CD4-positive, alpha-beta memory T cell (primary cell): ENCODE results near the gene BPIFB2. TPM values are rescaled to one million over a fixed set of nuclear protein-coding genes. Genes with fewer than 3 reads are reported as not detected.
A peak's percentile ranks its signal among the peaks of the same experiment; 100 is the strongest.

Experiments used
- CTCF ChIA-PET: fragments of 350-600 bp; sonication (Branson Sonifier 250); formaldehyde crosslinking; loops from one replicate; lab custom pipeline; 2021; ENCODE audit warnings: inconsistent platforms; ENCODE audit not compliant: partially characterized antibody; lab: Charles Lee
- POLR2A ChIA-PET: fragments of 350-600 bp; sonication (Branson Sonifier 250); formaldehyde crosslinking; loops from one replicate; lab custom pipeline; 2021; ENCODE audit not compliant: partially characterized antibody; lab: Charles Lee
- DNase-seq, 5 donors: peaks; one replicate each; pipeline versions ENCODE4 v3.0.0 to v3.0.0-alpha.2; 2020 to 2022; ENCODE audit warnings: mixed read lengths in 1 of 5
- H3K27ac ChIP-seq: one replicate; pipeline ENCODE4 v1.7.0; 2013; ENCODE audit warnings: low read depth, low read length
- H3K27me3 ChIP-seq: 2 replicates; pipeline ENCODE4 v1.7.0; 2013; ENCODE audit warnings: mild to moderate bottlenecking, low read length, moderate library complexity; ENCODE audit not compliant: insufficient read depth
- H3K36me3 ChIP-seq: 2 replicates; pipeline ENCODE4 v1.7.0; 2013; ENCODE audit warnings: mild to moderate bottlenecking, low read length, moderate library complexity; ENCODE audit not compliant: insufficient read depth
- H3K4me1 ChIP-seq: 2 replicates; pipeline ENCODE4 v1.7.0; 2013; ENCODE audit warnings: mild to moderate bottlenecking, low read length, moderate library complexity; ENCODE audit not compliant: insufficient read depth
- H3K4me3 ChIP-seq, 2 donors: one replicate each; pipeline ENCODE4 v1.7.0; 2013; ENCODE audit warnings: low read length in 2 of 2, mild to moderate bottlenecking in 1 of 2
- H3K9me3 ChIP-seq, 2 donors: one replicate each; pipeline ENCODE4 v1.7.0; 2013; ENCODE audit warnings: low read length in 2 of 2, control low read depth in 1 of 2; ENCODE audit not compliant: control insufficient read depth in 1 of 2
- H3K27ac Mint-ChIP-seq, 7 donors: one replicate each; pipeline ENCODE4 v1.8.0; 2020 to 2021; ENCODE audit warnings: mixed read lengths in 7 of 7, mild to moderate bottlenecking in 6 of 7, inconsistent platforms in 3 of 7, moderate library complexity in 3 of 7
- H3K27me3 Mint-ChIP-seq, 2 donors: one replicate each; pipeline ENCODE4 v1.8.0; 2020 to 2021; ENCODE audit warnings: mixed read lengths in 2 of 2
- H3K36me3 Mint-ChIP-seq, 2 donors: one replicate each; pipeline ENCODE4 v1.8.0; 2020 to 2021; ENCODE audit warnings: mixed read lengths in 2 of 2, inconsistent platforms in 1 of 2, mild to moderate bottlenecking in 1 of 2
- H3K4me1 Mint-ChIP-seq, 4 donors: one replicate each; pipeline ENCODE4 v1.8.0; 2020 to 2021; ENCODE audit warnings: mixed read lengths in 4 of 4, mild to moderate bottlenecking in 1 of 4
- H3K4me3 Mint-ChIP-seq, 8 donors: one replicate each; pipeline ENCODE4 v1.8.0; 2020 to 2021; ENCODE audit warnings: mixed read lengths in 8 of 8, mild to moderate bottlenecking in 7 of 8, moderate library complexity in 6 of 8, inconsistent platforms in 3 of 8
- H3K9me3 Mint-ChIP-seq, 8 donors: one replicate each; pipeline ENCODE4 v1.8.0; 2020 to 2021; ENCODE audit warnings: mixed read lengths in 8 of 8, mild to moderate bottlenecking in 5 of 8, inconsistent platforms in 3 of 8, moderate library complexity in 1 of 8
- intact Hi-C: fragments of 100-400 bp; cut with micrococcal nuclease; formaldehyde crosslinking; loops from one replicate; pipeline ENCODE4 v1.15.1; 2023
- polyA plus RNA-seq, 2 donors: library from polyadenylated mRNA; unstranded; fragments of 300-500 nt; fragmentation: Illumina TruSeq; gene quantifications; one replicate each; pipeline ENCODE4 v1.2.3, GENCODE V29; 2021
- total RNA-seq, 2 experiments: library from RNA; stranded (reverse); gene quantifications; one replicate each; pipeline ENCODE4 v1.2.3, GENCODE V29; 2021

Gene BPIFB2
- total RNA-seq (not detected), polyA plus RNA-seq (not detected)

- no peak for DNase-seq
- ChIA-PET POLR2A (no interaction called here), CTCF (interaction anchor here (0.9 kb wide), 1 partner anchor 62 kb away, joined by 3 read pairs; no protein-coding TSS in a partner anchor)
- Histone ChIP-seq H3K27me3 (no peaks in the 10 kb centered on the region), H3K36me3 (no peaks in the 10 kb centered on the region), H3K9me3 (peaks cover 0 to 8% of the 10 kb centered on the region in 2 donors), H3K4me1 (peaks cover 11% of the 10 kb centered on the region), H3K27ac (no peak within 1 kb of the TSS), H3K4me3 (no peak within 1 kb of the TSS)
- Mint-ChIP-seq H3K27ac (peak within 1 kb of the TSS in 1 of 7 donors; percentile 20), H3K27me3 (no peaks in the 10 kb centered on the region), H3K4me1 (peaks cover 2 to 22% (median 5%) of the 10 kb centered on the region in 4 donors), H3K9me3 (peaks cover 0 to 8% (median 3%) of the 10 kb centered on the region in 8 donors), H3K36me3 (peaks cover 0 to 4% of the 10 kb centered on the region in 2 donors), H3K4me3 (no peak within 1 kb of the TSS)
- intact Hi-C loops, result loop anchor here (5.0 kb wide), 2 partner anchors 35 to 60 kb away; no protein-coding TSS in a partner anchor
Observed at GRCh38 chr20:33007376-33008335, at the start of gene BPIFB2. Gene BPIFB2, plus strand, starts transcription at chr20:33007704. Its CDS starts 871 bp downstream, at chr20:33008575.

- Histone ChIP-seq H3K36me3 (no peaks in the 10 kb centered on the region), H3K4me3 (no peak overlapping the region), H3K4me1 (peaks cover 1% of the 10 kb centered on the region), H3K27ac (no peak overlapping the region), H3K27me3 (no peaks in the 10 kb centered on the region), H3K9me3 (peaks cover 0 to 5% of the 10 kb centered on the region in 2 donors)
- intact Hi-C loops, result no loop called here
- no peak for DNase-seq
- CTCF ChIA-PET, result interaction anchor here (0.5 to 1.0 kb wide), 2 partner anchors 13 to 66 kb away, joined by 3 read pairs; no protein-coding TSS in a partner anchor
- Mint-ChIP-seq H3K4me3 (no peak overlapping the region), H3K36me3 (peaks cover 5 to 12% of the 10 kb centered on the region in 2 donors), H3K4me1 (peaks cover 5 to 25% (median 8%) of the 10 kb centered on the region in 4 donors), H3K27ac (no peak overlapping the region), H3K9me3 (peaks cover 0 to 43% (median 29%) of the 10 kb centered on the region in 8 donors), H3K27me3 (no peaks in the 10 kb centered on the region)
- POLR2A ChIA-PET, result interaction anchor here (0.7 kb wide), 1 partner anchor 9 kb away, joined by 3 read pairs; no protein-coding TSS in a partner anchor
Observed at GRCh38 chr20:32958574-32958973, 48.9 kb upstream of the BPIFB2 start.

GRCh38 chr20:32959351-32960221 lies 47.9 kb upstream of the BPIFB2 start:
- Histone ChIP-seq H3K9me3 (peaks cover 0 to 5% of the 10 kb centered on the region in 2 donors), H3K4me1 (peaks cover 6% of the 10 kb centered on the region), H3K36me3 (no peaks in the 10 kb centered on the region), H3K27ac (no peak overlapping the region), H3K4me3 (no peak overlapping the region), H3K27me3 (no peaks in the 10 kb centered on the region)
- Mint-ChIP-seq H3K27me3 (no peaks in the 10 kb centered on the region), H3K9me3 (peaks cover 0 to 39% (median 25%) of the 10 kb centered on the region in 8 donors), H3K36me3 (peaks cover 5 to 12% of the 10 kb centered on the region in 2 donors), H3K4me3 (no peak overlapping the region), H3K4me1 (peaks cover 9 to 32% (median 12%) of the 10 kb centered on the region in 4 donors), H3K27ac (peak overlapping the region in 1 of 7 donors; percentile 7)
- ChIA-PET CTCF (interaction anchor here (0.9 kb wide), 1 partner anchor 24 kb away, joined by 3 read pairs; no protein-coding TSS in a partner anchor), POLR2A (no interaction called here)
- intact Hi-C loops, result no loop called here
- DNase-seq, result no peak

- CTCF ChIA-PET, result interaction anchor here (0.9 kb wide), 1 partner anchor 23 kb away, joined by 3 read pairs; no protein-coding TSS in a partner anchor
Observed at GRCh38 chr20:32960222-32960518, 47.3 kb upstream of the BPIFB2 start.

GRCh38 chr20:32960849-32961731 lies 46.4 kb upstream of the BPIFB2 start:
- H3K4me1 Mint-ChIP-seq, result peaks cover 15 to 32% (median 17%) of the 10 kb centered on the region in 4 donors
- peak overlapping the region in 3 of 7 donors; percentile 28 to 87 (median 46) for H3K27ac Mint-ChIP-seq
- H3K36me3 ChIP-seq, result no peaks in the 10 kb centered on the region
- peaks cover 0 to 27% (median 19%) of the 10 kb centered on the region in 8 donors for H3K9me3 Mint-ChIP-seq
- CTCF ChIA-PET, result no interaction called here
- H3K9me3 ChIP-seq, result peaks cover 0 to 5% of the 10 kb centered on the region in 2 donors
- no peaks in the 10 kb centered on the region for H3K27me3 ChIP-seq
- H3K4me3 ChIP-seq, result no peak overlapping the region
- no peaks in the 10 kb centered on the region for H3K27me3 Mint-ChIP-seq
- POLR2A ChIA-PET, result interaction anchor here (1.8 kb wide), 1 partner anchor 13 kb away, joined by 4 read pairs; no protein-coding TSS in a partner anchor
- H3K36me3 Mint-ChIP-seq, result peaks cover 3 to 12% of the 10 kb centered on the region in 2 donors
- no peak for DNase-seq
- no peak overlapping the region for H3K27ac ChIP-seq
- peaks cover 21% of the 10 kb centered on the region for H3K4me1 ChIP-seq
- intact Hi-C loops, result no loop called here
- H3K4me3 Mint-ChIP-seq, result no peak overlapping the region

More at GRCh38 chr20:32960222-32960518, 47.3 kb upstream of the BPIFB2 start:
- peaks cover 0 to 34% (median 25%) of the 10 kb centered on the region in 8 donors for H3K9me3 Mint-ChIP-seq
- Histone ChIP-seq H3K36me3 (no peaks in the 10 kb centered on the region), H3K4me1 (peaks cover 11% of the 10 kb centered on the region), H3K27me3 (no peaks in the 10 kb centered on the region), H3K9me3 (peaks cover 0 to 5% of the 10 kb centered on the region in 2 donors), H3K27ac (no peak overlapping the region), H3K4me3 (no peak overlapping the region)
- POLR2A ChIA-PET, result interaction anchor here (1.8 kb wide), 1 partner anchor 14 kb away, joined by 4 read pairs; no protein-coding TSS in a partner anchor
- intact Hi-C loops, result no loop called here
- H3K36me3 Mint-ChIP-seq, result peaks cover 5 to 12% of the 10 kb centered on the region in 2 donors
- peaks cover 11 to 32% (median 13%) of the 10 kb centered on the region in 4 donors for H3K4me1 Mint-ChIP-seq
- no peak for DNase-seq
- H3K27ac Mint-ChIP-seq, result no peak overlapping the region
- H3K27me3 Mint-ChIP-seq, result no peaks in the 10 kb centered on the region
- H3K4me3 Mint-ChIP-seq, result no peak overlapping the region

DNA sequence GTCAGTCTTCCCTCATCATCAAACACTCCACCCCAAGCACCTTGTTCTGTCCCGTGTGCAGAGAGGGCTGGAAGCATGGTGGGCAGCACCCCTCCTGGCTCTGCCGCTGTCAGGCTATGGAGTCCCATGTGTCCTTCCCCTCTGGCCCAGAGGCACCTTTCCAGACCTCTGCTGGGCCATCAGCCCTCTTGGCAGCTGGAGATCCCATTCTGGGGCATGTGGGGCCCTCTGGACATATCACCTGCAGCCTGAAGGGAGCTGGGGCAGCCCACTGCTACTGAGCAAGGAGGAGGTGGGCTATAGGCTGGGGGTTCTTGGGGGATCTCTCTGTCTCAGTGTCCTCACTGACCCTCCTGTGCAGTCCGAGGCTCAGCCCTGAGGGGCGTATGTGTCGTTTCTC lies 45.5 kb upstream of the BPIFB2 start:
- ChIA-PET POLR2A (interaction anchor here (1.8 kb wide), 1 partner anchor 12 kb away, joined by 4 read pairs; no protein-coding TSS in a partner anchor), CTCF (no interaction called here)
- Histone ChIP-seq H3K27ac (no peak overlapping the region), H3K4me1 (peaks cover 30% of the 10 kb centered on the region), H3K36me3 (no peaks in the 10 kb centered on the region), H3K9me3 (peaks cover 0 to 5% of the 10 kb centered on the region in 2 donors), H3K4me3 (no peak overlapping the region), H3K27me3 (no peaks in the 10 kb centered on the region)
- Mint-ChIP-seq H3K9me3 (peaks cover 0 to 17% (median 13%) of the 10 kb centered on the region in 8 donors), H3K4me1 (peaks cover 15 to 32% (median 25%) of the 10 kb centered on the region in 4 donors), H3K4me3 (no peak overlapping the region), H3K27me3 (no peaks in the 10 kb centered on the region), H3K27ac (no peak overlapping the region), H3K36me3 (peaks cover 0 to 9% of the 10 kb centered on the region in 2 donors)
- DNase-seq, result no peak
- intact Hi-C loops, result no loop called here
